H1 (cell line): ENCODE results near the gene PDX1. TPM values are rescaled to one million over a fixed set of nuclear protein-coding genes. Genes with fewer than 3 reads are reported as not detected.

ENCODE experiments used
- CBX5 ChIP-seq: fragments of 300-800, 300-1000 bp; sonication (generic); IDR thresholded peaks from 2 replicates; pipeline ENCODE4 v1.7.1; 2016; ENCODE audit warnings: antibody characterized with exemption, low read length, low read depth
- SP2 ChIP-seq: IDR thresholded peaks from 2 replicates; pipeline ENCODE4 v1.6.1; 2012; ENCODE audit warnings: mild to moderate bottlenecking, low read length, inconsistent platforms
- TCF12 ChIP-seq: IDR thresholded peaks from 2 replicates; pipeline ENCODE4 v1.6.1; 2011; ENCODE audit warnings: low read depth, mild to moderate bottlenecking, low read length
- polyA plus RNA-seq, 7 experiments: library from polyadenylated mRNA; depleted of rRNA in 3 of 7; stranded (reverse) in 5 of 7; unstranded in 2 of 7; fragments of >200 nt in 5 of 7; fragments of 200-250 nt in 2 of 7; gene quantifications; 1 replicate in 5 of 7; 2 replicates in 1 of 7; 4 replicates in 1 of 7; pipeline versions ENCODE4 v1.2.1 to v1.2.3, GENCODE V29; 2011 to 2013; ENCODE audit warnings: missing spikeins in 2 of 7, mixed read lengths in 2 of 7
- total RNA-seq: library from RNA; stranded (reverse); fragmentation: NEBNext Ultra II Directional; extraction: Animal tissue kit (Norgen Biotek cat#: 25700); gene quantifications from 2 replicates; pipeline ENCODE4 v1.2.1, GENCODE V29; 2021

The PDX1 gene
- total and polyA plus RNA-seq, 2 of the 8 experiments (the other 6 are each of a cell fraction or from before 2014, with no cell fraction given) = not detected

DNA sequence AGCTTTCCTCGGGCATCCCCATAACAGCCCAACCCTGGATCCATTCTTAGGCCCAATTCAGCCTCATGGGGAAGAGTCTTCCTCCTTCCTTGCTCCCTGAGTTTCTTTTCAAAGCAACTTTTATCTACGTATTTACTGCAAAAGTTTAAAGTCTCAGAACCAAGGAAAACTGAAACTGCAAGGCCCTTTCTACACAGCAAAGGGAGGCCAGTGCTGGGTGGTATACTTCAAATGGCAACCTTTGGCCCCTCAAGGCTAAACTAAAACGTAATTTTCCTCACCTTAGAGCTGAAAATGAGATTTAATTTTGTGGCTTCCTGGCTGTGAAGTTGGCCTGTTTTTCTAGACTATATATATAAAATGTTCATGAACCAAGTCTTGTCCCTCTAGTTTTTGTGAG lies 43.7 kb downstream of the PDX1 start (continued):
- TF ChIP-seq CBX5 (no peak), TCF12 (no peak), SP2 (no peak)
